ENCODE data around the gene NEFH. TPM values are rescaled to one million over a fixed set of nuclear protein-coding genes. Genes with fewer than 3 reads are reported as not detected.

The NEFH gene
- total RNA-seq, 1 experiment from 2014 or later = not detected

DNA sequence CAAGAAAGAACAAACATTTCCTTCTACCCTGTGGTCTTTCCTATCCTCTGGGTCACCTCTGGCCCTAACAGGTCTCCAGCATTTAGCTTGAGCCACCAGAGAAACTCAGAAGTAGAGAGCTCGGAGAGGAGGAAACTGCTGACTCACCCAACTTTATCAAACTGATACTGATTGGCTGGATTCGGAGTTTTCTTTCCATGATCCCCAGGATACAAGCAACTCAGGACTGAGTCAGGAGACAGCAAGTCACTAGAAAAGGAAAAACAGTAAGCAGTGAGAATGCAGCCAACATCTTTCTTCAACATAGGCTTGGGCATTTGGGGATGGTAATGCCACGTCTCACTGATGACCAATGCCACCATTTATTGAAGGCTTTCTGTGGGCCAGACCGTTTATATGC, 40.8 kb downstream of the NEFH start:
- no TSS peak for BruUV-seq (replicated peaks)
- Histone ChIP-seq H3K9me2 (ENCODE audit: insufficient read depth) (no peaks in the 10 kb centered on the region), H3K4me3 (replicated peaks in 1 of 2; ENCODE audit: low read depth in 1 of 2, low read length in 2 of 2) (no peak overlapping the region), H3K4me1 (ENCODE audit: control insufficient read depth in 1 of 2, insufficient read depth in 2 of 2, low read length in 2 of 2) (no peaks in the 10 kb centered on the region), H3K9me3 (ENCODE audit: control insufficient read depth in 1 of 2, insufficient read depth in 1 of 2, low read depth in 1 of 2, low read length in 2 of 2) (no peaks in the 10 kb centered on the region), H3K79me2 (ENCODE audit: insufficient read depth, low read length) (no peaks in the 10 kb centered on the region), H3K27me3 (ENCODE audit: insufficient read depth, low read length) (no peaks in the 10 kb centered on the region), H2AFZ (ENCODE audit: low read depth, low read length, poor library complexity, severe bottlenecking) (no peak overlapping the region), H3K27ac (ENCODE audit: low read depth, low read length) (no peak overlapping the region), H3K36me3 (ENCODE audit: control insufficient read depth in 1 of 2, insufficient read depth in 2 of 2, low read length in 2 of 2) (peaks cover 49 to 62% of the 10 kb centered on the region in 2 experiments), H3K4me2 (ENCODE audit: low read length) (no peak overlapping the region), H4K20me1 (ENCODE audit: insufficient read depth) (no peaks in the 10 kb centered on the region), H3K9ac (ENCODE audit: low read length) (no peak overlapping the region)
- TF ChIP-seq YY1 (IDR thresholded peaks at IDR 0.05; ENCODE audit: extremely low read depth, insufficient replicate concordance, low read depth, low read length) (no peak), POLR2AphosphoS5 (IDR thresholded peaks at IDR 0.05; ENCODE audit: low read depth, low read length) (no peak), EZH2 (IDR thresholded peaks at IDR 0.05) (no peak), TCF7L2 (IDR thresholded peaks at IDR 0.05; ENCODE audit: borderline replicate concordance, extremely low read depth, insufficient read depth, insufficient read length) (no peak), ZNF274 (IDR thresholded peaks at IDR 0.05; ENCODE audit: low read depth, low read length) (no peak)
- TF ChIP-seq, protein P1, sequence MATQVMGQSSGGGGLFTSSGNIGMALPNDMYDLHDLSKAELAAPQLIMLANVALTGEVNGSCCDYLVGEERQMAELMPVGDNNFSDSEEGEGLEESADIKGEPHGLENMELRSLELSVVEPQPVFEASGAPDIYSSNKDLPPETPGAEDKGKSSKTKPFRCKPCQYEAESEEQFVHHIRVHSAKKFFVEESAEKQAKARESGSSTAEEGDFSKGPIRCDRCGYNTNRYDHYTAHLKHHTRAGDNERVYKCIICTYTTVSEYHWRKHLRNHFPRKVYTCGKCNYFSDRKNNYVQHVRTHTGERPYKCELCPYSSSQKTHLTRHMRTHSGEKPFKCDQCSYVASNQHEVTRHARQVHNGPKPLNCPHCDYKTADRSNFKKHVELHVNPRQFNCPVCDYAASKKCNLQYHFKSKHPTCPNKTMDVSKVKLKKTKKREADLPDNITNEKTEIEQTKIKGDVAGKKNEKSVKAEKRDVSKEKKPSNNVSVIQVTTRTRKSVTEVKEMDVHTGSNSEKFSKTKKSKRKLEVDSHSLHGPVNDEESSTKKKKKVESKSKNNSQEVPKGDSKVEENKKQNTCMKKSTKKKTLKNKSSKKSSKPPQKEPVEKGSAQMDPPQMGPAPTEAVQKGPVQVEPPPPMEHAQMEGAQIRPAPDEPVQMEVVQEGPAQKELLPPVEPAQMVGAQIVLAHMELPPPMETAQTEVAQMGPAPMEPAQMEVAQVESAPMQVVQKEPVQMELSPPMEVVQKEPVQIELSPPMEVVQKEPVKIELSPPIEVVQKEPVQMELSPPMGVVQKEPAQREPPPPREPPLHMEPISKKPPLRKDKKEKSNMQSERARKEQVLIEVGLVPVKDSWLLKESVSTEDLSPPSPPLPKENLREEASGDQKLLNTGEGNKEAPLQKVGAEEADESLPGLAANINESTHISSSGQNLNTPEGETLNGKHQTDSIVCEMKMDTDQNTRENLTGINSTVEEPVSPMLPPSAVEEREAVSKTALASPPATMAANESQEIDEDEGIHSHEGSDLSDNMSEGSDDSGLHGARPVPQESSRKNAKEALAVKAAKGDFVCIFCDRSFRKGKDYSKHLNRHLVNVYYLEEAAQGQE (IDR thresholded peaks at IDR 0.05; ENCODE audit: low read depth) = no peak
- TF ChIP-seq, protein P2, sequence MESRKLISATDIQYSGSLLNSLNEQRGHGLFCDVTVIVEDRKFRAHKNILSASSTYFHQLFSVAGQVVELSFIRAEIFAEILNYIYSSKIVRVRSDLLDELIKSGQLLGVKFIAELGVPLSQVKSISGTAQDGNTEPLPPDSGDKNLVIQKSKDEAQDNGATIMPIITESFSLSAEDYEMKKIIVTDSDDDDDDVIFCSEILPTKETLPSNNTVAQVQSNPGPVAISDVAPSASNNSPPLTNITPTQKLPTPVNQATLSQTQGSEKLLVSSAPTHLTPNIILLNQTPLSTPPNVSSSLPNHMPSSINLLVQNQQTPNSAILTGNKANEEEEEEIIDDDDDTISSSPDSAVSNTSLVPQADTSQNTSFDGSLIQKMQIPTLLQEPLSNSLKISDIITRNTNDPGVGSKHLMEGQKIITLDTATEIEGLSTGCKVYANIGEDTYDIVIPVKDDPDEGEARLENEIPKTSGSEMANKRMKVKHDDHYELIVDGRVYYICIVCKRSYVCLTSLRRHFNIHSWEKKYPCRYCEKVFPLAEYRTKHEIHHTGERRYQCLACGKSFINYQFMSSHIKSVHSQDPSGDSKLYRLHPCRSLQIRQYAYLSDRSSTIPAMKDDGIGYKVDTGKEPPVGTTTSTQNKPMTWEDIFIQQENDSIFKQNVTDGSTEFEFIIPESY (IDR thresholded peaks at IDR 0.05; ENCODE audit: extremely low read depth, insufficient replicate concordance, low read length) = no peak
- ChIA-PET RAD21 (ENCODE audit: low non-redundant PET in 1 of 2, low total read pairs in 2 of 2, uncharacterized antibody in 2 of 2, unreplicated experiment in 2 of 2) (no interaction called here), CTCF (no interaction called here), POLR2A (no interaction called here)
- no peak for ATAC-seq
- intact Hi-C loops (cut with micrococcal nuclease) = no loop called here
- no peak for DNase-seq (ENCODE audit: low read depth, low spot score)
